CD4-positive, alpha-beta memory T cell (primary cell): ENCODE results near the gene CHPF2. TPM values are rescaled to one million over a fixed set of nuclear protein-coding genes. Genes with fewer than 3 reads are reported as not detected.

ENCODE experiments used
- CTCF ChIA-PET: fragments of 350-600 bp; sonication (Branson Sonifier 250); formaldehyde crosslinking; loops from one replicate; lab custom pipeline; 2021; ENCODE audit warnings: inconsistent platforms; ENCODE audit not compliant: partially characterized antibody; lab: Charles Lee
- POLR2A ChIA-PET: fragments of 350-600 bp; sonication (Branson Sonifier 250); formaldehyde crosslinking; loops from one replicate; lab custom pipeline; 2021; ENCODE audit not compliant: partially characterized antibody; lab: Charles Lee
- DNase-seq, 5 donors: peaks; one replicate each; pipeline versions ENCODE4 v3.0.0 to v3.0.0-alpha.2; 2020 to 2022; ENCODE audit warnings: mixed read lengths in 1 of 5
- H3K27ac ChIP-seq: one replicate; pipeline ENCODE4 v1.7.0; 2013; ENCODE audit warnings: low read depth, low read length
- H3K27me3 ChIP-seq: 2 replicates; pipeline ENCODE4 v1.7.0; 2013; ENCODE audit warnings: mild to moderate bottlenecking, low read length, moderate library complexity; ENCODE audit not compliant: insufficient read depth
- H3K36me3 ChIP-seq: 2 replicates; pipeline ENCODE4 v1.7.0; 2013; ENCODE audit warnings: mild to moderate bottlenecking, low read length, moderate library complexity; ENCODE audit not compliant: insufficient read depth
- H3K4me1 ChIP-seq: 2 replicates; pipeline ENCODE4 v1.7.0; 2013; ENCODE audit warnings: mild to moderate bottlenecking, low read length, moderate library complexity; ENCODE audit not compliant: insufficient read depth
- H3K4me3 ChIP-seq, 2 donors: one replicate each; pipeline ENCODE4 v1.7.0; 2013; ENCODE audit warnings: low read length in 2 of 2, mild to moderate bottlenecking in 1 of 2
- H3K9me3 ChIP-seq, 2 donors: one replicate each; pipeline ENCODE4 v1.7.0; 2013; ENCODE audit warnings: low read length in 2 of 2, control low read depth in 1 of 2; ENCODE audit not compliant: control insufficient read depth in 1 of 2
- H3K27ac Mint-ChIP-seq, 7 donors: one replicate each; pipeline ENCODE4 v1.8.0; 2020 to 2021; ENCODE audit warnings: mixed read lengths in 7 of 7, mild to moderate bottlenecking in 6 of 7, inconsistent platforms in 3 of 7, moderate library complexity in 3 of 7
- H3K27me3 Mint-ChIP-seq, 2 donors: one replicate each; pipeline ENCODE4 v1.8.0; 2020 to 2021; ENCODE audit warnings: mixed read lengths in 2 of 2
- H3K36me3 Mint-ChIP-seq, 2 donors: one replicate each; pipeline ENCODE4 v1.8.0; 2020 to 2021; ENCODE audit warnings: mixed read lengths in 2 of 2, inconsistent platforms in 1 of 2, mild to moderate bottlenecking in 1 of 2
- H3K4me1 Mint-ChIP-seq, 4 donors: one replicate each; pipeline ENCODE4 v1.8.0; 2020 to 2021; ENCODE audit warnings: mixed read lengths in 4 of 4, mild to moderate bottlenecking in 1 of 4
- H3K4me3 Mint-ChIP-seq, 8 donors: one replicate each; pipeline ENCODE4 v1.8.0; 2020 to 2021; ENCODE audit warnings: mixed read lengths in 8 of 8, mild to moderate bottlenecking in 7 of 8, moderate library complexity in 6 of 8, inconsistent platforms in 3 of 8
- H3K9me3 Mint-ChIP-seq, 8 donors: one replicate each; pipeline ENCODE4 v1.8.0; 2020 to 2021; ENCODE audit warnings: mixed read lengths in 8 of 8, mild to moderate bottlenecking in 5 of 8, inconsistent platforms in 3 of 8, moderate library complexity in 1 of 8
- intact Hi-C: fragments of 100-400 bp; cut with micrococcal nuclease; formaldehyde crosslinking; loops from one replicate; pipeline ENCODE4 v1.15.1; 2023
- polyA plus RNA-seq, 2 donors: library from polyadenylated mRNA; unstranded; fragments of 300-500 nt; fragmentation: Illumina TruSeq; gene quantifications; one replicate each; pipeline ENCODE4 v1.2.3, GENCODE V29; 2021
- total RNA-seq, 2 experiments: library from RNA; stranded (reverse); gene quantifications; one replicate each; pipeline ENCODE4 v1.2.3, GENCODE V29; 2021

Gene CHPF2
- total and polyA plus RNA-seq, 4 experiments from 2014 or later, result 25.3 to 52.3 (median 40.4) TPM

DNA sequence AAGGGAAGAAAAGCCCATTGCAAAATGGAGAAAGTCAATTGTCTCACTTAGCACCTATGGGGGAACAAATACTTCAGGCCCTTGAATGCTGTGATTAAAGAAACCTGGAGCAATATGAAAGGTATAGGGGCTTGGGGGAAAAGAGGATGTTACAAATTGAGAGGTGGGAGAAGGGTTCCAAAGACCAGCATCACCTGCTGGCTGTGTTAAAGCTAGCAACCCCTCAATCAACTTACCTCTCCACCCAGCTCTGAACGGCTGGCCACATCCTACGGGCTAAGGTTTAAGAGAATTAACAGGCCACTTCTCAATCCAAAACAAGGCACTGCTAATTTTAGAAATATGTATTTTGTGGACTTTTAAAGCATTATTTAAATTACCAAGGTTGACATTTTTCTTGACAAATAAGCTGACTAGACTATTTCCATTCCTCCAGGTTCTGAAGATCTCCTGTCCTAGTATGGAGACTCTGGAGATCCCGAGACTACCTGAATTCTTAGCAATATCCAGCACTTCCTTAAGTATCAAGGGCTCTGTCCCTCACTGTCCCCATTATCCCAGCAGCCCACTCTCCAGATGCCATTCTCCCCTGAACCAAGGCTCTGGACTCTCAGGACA lies 21.0 kb upstream of the CHPF2 start:
- peaks cover 24 to 41% (median 30%) of the 10 kb centered on the region in 4 donors for H3K4me1 Mint-ChIP-seq
- intact Hi-C loops, result no loop called here
- CTCF ChIA-PET, result no interaction called here

DNA sequence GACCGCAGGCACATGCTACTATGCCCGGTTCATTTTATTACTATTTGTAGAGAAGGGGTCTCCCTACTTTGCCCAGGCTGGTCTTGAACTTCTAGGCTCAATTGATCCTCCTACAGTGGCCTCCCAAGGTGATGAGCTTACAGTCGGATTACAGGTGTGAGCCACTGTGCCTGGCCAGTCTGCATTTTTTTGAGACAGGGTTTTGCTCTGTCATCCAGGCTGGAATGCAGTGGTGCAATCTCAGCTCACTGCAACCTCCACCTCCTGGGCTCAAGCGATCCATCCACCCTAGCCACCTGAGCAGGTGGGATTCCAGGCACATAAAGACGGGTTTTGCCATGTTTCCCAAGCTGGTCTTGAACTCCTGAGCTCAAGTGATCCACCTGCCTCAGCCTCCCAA lies 19.7 kb upstream of the CHPF2 start:
- Histone ChIP-seq H3K9me3 (no peaks in the 10 kb centered on the region), H3K27me3 (no peaks in the 10 kb centered on the region), H3K36me3 (peaks cover 42% of the 10 kb centered on the region), H3K4me3 (no peak overlapping the region), H3K27ac (no peak overlapping the region), H3K4me1 (peaks cover 10% of the 10 kb centered on the region)
- no peak overlapping the region for H3K27ac Mint-ChIP-seq
- H3K36me3 Mint-ChIP-seq, result peaks cover 34 to 50% of the 10 kb centered on the region in 2 donors
- ChIA-PET CTCF (no interaction called here), POLR2A (no interaction called here)
- no peak overlapping the region for H3K4me3 Mint-ChIP-seq
- H3K4me1 Mint-ChIP-seq, result peaks cover 12 to 27% (median 17%) of the 10 kb centered on the region in 4 donors
- intact Hi-C loops, result no loop called here
- DNase-seq, result no peak
- H3K9me3 Mint-ChIP-seq, result peaks cover 0 to 2% (median 0%) of the 10 kb centered on the region in 8 donors
- H3K27me3 Mint-ChIP-seq, result no peaks in the 10 kb centered on the region

More for the DNA sequence above, 21.0 kb upstream of the CHPF2 start:
- Mint-ChIP-seq H3K36me3 (peaks cover 29 to 44% of the 10 kb centered on the region in 2 donors), H3K27me3 (no peaks in the 10 kb centered on the region), H3K27ac (peak overlapping the region in 4 of 7 donors; percentile 38 to 75 (median 68)), H3K4me3 (no peak overlapping the region), H3K9me3 (peaks cover 0 to 2% (median 0%) of the 10 kb centered on the region in 8 donors)
- Histone ChIP-seq H3K36me3 (peaks cover 36% of the 10 kb centered on the region), H3K4me1 (peaks cover 24% of the 10 kb centered on the region), H3K9me3 (no peaks in the 10 kb centered on the region), H3K4me3 (no peak overlapping the region), H3K27me3 (no peaks in the 10 kb centered on the region), H3K27ac (no peak overlapping the region)
- no peak for DNase-seq
- POLR2A ChIA-PET, result interaction anchor here (0.7 kb wide), 1 partner anchor 21 kb away, joined by 3 read pairs; the partner anchor contains the start of gene CHPF2

DNA sequence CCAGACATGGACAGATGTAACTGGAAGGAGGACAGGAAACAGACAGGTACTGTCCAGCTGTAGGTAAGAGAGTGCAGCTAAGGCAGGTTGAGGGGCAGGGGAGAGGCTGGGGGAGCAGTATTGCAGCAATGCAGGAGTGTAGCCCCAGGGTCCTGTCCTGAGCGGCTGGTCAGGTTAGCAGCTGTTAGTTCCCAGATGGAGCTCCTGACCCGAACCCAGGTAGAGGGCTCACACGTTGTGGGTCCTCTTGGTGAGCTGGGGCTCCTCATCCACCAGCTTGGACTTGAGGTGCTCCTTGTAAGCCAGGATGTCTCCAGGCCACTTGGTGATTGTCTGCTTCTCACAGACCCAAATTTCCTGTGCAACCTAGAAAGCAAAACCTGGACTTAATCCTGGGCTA lies 18.5 kb upstream of the CHPF2 start:
- no peak overlapping the region for H3K27ac Mint-ChIP-seq
- peaks cover 0 to 2% (median 0%) of the 10 kb centered on the region in 8 donors for H3K9me3 Mint-ChIP-seq
- peaks cover 46 to 62% of the 10 kb centered on the region in 2 donors for H3K36me3 Mint-ChIP-seq
- intact Hi-C loops, result no loop called here
- no peak for DNase-seq
- H3K36me3 ChIP-seq, result peaks cover 54% of the 10 kb centered on the region
- H3K27me3 ChIP-seq, result no peaks in the 10 kb centered on the region
- POLR2A ChIA-PET, result interaction anchor here (0.5 to 1.0 kb wide), 3 partner anchors 13 to 265 kb away, joined by 3 to 4 read pairs (median 3); partner anchors contain the start of gene ABCF2
- no peaks in the 10 kb centered on the region for H3K27me3 Mint-ChIP-seq
- no peaks in the 10 kb centered on the region for H3K4me1 ChIP-seq
- H3K4me3 Mint-ChIP-seq, result no peak overlapping the region
- no peak overlapping the region for H3K4me3 ChIP-seq
- no peak overlapping the region for H3K27ac ChIP-seq
- H3K9me3 ChIP-seq, result no peaks in the 10 kb centered on the region
- CTCF ChIA-PET, result interaction anchor here (0.9 kb wide), 1 partner anchor 30 kb away, joined by 4 read pairs; no protein-coding TSS in a partner anchor
- H3K4me1 Mint-ChIP-seq, result peaks cover 4 to 15% (median 6%) of the 10 kb centered on the region in 4 donors

DNA sequence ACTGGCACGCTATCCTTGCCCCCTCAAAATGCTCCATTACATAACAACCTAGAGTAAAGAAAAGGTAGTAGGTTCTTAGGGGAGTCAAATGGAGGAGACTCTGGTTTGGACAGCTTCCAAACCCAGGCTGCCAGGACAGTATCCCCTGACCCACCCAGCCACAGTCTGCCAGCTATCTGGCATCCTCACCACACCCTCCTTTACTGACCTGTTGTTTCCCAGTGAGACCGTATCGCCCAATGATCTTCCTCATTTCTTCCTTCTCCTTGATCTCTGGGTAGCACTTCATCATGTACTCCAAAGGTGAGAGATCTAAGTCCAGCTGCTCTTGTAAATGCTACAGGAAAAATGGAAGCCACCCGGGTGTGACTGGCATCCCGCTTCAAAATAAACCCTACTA lies 16.9 kb upstream of the CHPF2 start:
- H3K27me3 Mint-ChIP-seq, result no peaks in the 10 kb centered on the region
- Histone ChIP-seq H3K4me3 (no peak overlapping the region), H3K4me1 (no peaks in the 10 kb centered on the region), H3K27me3 (no peaks in the 10 kb centered on the region), H3K36me3 (peaks cover 66% of the 10 kb centered on the region), H3K9me3 (no peaks in the 10 kb centered on the region), H3K27ac (no peak overlapping the region)
- CTCF ChIA-PET, result interaction anchor here (1.0 kb wide), 1 partner anchor 153 kb away, joined by 3 read pairs; no protein-coding TSS in a partner anchor
- peak overlapping the region in 1 of 7 donors; percentile 39 for H3K27ac Mint-ChIP-seq
- peaks cover 0 to 2% (median 0%) of the 10 kb centered on the region in 8 donors for H3K9me3 Mint-ChIP-seq
- POLR2A ChIA-PET, result interaction anchor here (1.0 kb wide), 1 partner anchor 8 kb away, joined by 4 read pairs; no protein-coding TSS in a partner anchor
- H3K4me1 Mint-ChIP-seq, result peaks cover 0 to 4% (median 1%) of the 10 kb centered on the region in 4 donors
- H3K36me3 Mint-ChIP-seq, result peaks cover 54 to 70% of the 10 kb centered on the region in 2 donors
- intact Hi-C loops, result no loop called here
- no peak overlapping the region for H3K4me3 Mint-ChIP-seq
- DNase-seq, result no peak

DNA sequence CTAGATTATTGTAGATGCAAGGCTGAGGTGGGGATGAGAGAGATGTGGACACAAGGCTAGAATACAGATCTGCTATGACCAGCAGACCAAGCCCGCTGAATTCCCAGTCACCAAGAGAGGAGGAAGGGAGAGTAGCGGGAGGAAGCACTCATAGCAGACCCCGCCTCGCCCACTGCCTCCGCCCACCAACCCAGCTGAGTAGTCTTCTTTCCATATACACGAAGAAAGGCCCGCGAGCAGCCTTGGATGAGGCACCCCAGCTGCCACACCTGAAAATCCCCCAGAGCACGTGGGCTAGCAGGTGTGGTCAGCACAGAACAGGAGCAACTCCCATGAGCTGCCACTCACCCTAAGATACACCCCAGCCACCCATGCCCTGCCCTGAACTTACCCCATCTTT lies 14.1 kb upstream of the CHPF2 start:
- Mint-ChIP-seq H3K36me3 (peaks cover 68 to 76% of the 10 kb centered on the region in 2 donors), H3K4me3 (no peak overlapping the region), H3K4me1 (peaks cover 0 to 4% (median 2%) of the 10 kb centered on the region in 4 donors), H3K27ac (peak overlapping the region in 2 of 7 donors; percentile 8 to 37), H3K9me3 (peaks cover 0 to 3% (median 0%) of the 10 kb centered on the region in 8 donors), H3K27me3 (no peaks in the 10 kb centered on the region)
- Histone ChIP-seq H3K27me3 (no peaks in the 10 kb centered on the region), H3K4me1 (no peaks in the 10 kb centered on the region), H3K4me3 (no peak overlapping the region), H3K9me3 (no peaks in the 10 kb centered on the region), H3K36me3 (peaks cover 83% of the 10 kb centered on the region), H3K27ac (no peak overlapping the region)
- ChIA-PET POLR2A (interaction anchor here (1.4 to 2.4 kb wide), 2 partner anchors 9 to 10 kb away, joined by 3 to 9 read pairs; partner anchors contain the start of gene ABCF2), CTCF (interaction anchor here (0.6 to 0.9 kb wide), 2 partner anchors 26 to 41 kb away, joined by 3 to 4 read pairs; no protein-coding TSS in a partner anchor)
- intact Hi-C loops, result no loop called here
- no peak for DNase-seq

DNA sequence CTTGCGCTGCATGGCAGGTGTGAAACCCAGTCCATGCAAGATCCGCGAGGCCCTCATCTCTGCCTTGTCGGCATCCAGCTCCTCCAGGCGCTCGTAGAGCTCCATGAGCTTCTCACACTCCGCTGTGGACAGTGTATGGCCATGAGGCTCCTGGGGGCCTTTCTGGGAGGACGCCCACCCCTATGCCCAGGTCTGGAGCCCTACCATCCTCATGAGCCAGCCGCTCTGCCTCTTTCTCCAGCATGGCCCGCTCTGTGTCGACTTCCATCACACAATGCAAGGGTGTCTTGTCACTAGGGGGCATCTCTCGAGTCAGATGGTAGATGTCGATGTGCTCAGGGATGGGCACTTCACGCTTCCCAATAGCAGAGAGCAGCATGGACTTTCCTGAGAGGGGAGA lies 8.6 kb upstream of the CHPF2 start:
- peaks cover 24 to 44% (median 35%) of the 10 kb centered on the region in 4 donors for H3K4me1 Mint-ChIP-seq
- Histone ChIP-seq H3K9me3 (no peaks in the 10 kb centered on the region), H3K4me1 (peaks cover 25% of the 10 kb centered on the region), H3K36me3 (peaks cover 53% of the 10 kb centered on the region), H3K27ac (no peak overlapping the region), H3K4me3 (no peak overlapping the region), H3K27me3 (no peaks in the 10 kb centered on the region)
- no peak overlapping the region for H3K4me3 Mint-ChIP-seq
- CTCF ChIA-PET, result interaction anchor here (4.5 kb wide), 1 partner anchor 20 kb away, joined by 22 read pairs; no protein-coding TSS in a partner anchor
- peaks cover 0 to 2% (median 0%) of the 10 kb centered on the region in 8 donors for H3K9me3 Mint-ChIP-seq
- POLR2A ChIA-PET, result interaction anchor here (1.5 kb wide), 1 partner anchor 9 kb away, joined by 4 read pairs; no protein-coding TSS in a partner anchor
- intact Hi-C loops, result no loop called here
- H3K27me3 Mint-ChIP-seq, result no peaks in the 10 kb centered on the region
- peaks cover 48 to 58% of the 10 kb centered on the region in 2 donors for H3K36me3 Mint-ChIP-seq
- H3K27ac Mint-ChIP-seq, result no peak overlapping the region
- DNase-seq, result no peak
